GM12878 (cell line): ENCODE measurements around the gene NEURL3. TPM values are rescaled to one million over a fixed set of nuclear protein-coding genes. Genes with fewer than 3 reads are reported as not detected.

Experiments used
- ATAC-seq: fragments of 200-7000 bp; cut with Tn5 transposase; 3 replicates; pipeline ENCODE4 v1.9.1; 2020; ENCODE audit warnings: mild to moderate bottlenecking, moderate library complexity
- BruUV-seq: library from RNA; stranded (reverse); fragments of 400-500 nt; replicated peaks from 2 replicates; lab custom pipeline; 2021; lab: Mats Ljungman, UMichigan
- CTCF ChIA-PET: fragments of 300-600 bp; sonication (Branson Sonifier 250); formaldehyde crosslinking; extraction: SDS; loops from one replicate; lab custom pipeline; 2021; ENCODE audit warnings: inconsistent platforms; lab: Yijun Ruan, JAX
- POLR2A ChIA-PET: fragments of 350-600 bp; formaldehyde crosslinking; extraction: SDS; loops from one replicate; lab custom pipeline; 2021; ENCODE audit warnings: inconsistent platforms; lab: Charles Lee
- RAD21 ChIA-PET: fragments of 300-600 bp; sonication (Branson Sonifier 250); formaldehyde crosslinking; loops from one replicate; lab custom pipeline; 2023; ENCODE audit warnings: antibody characterized with exemption; ENCODE audit not compliant: unreplicated experiment; lab: Charles Lee
- SMC1A ChIA-PET: fragments of 300-600 bp; sonication (Branson Sonifier 250); formaldehyde crosslinking; loops from one replicate; lab custom pipeline; 2023; ENCODE audit not compliant: unreplicated experiment, uncharacterized antibody; lab: Charles Lee
- DNase-seq: peaks from one replicate; pipeline ENCODE4 v3.0.0-alpha.2; 2011; ENCODE audit warnings: low read depth, low spot score
- FAIRE-seq: peaks from 3 replicates; lab custom pipeline; 2011; peaks lifted over from hg19 to GRCh38; lab: Jason Lieb, UNC
- H2AFZ ChIP-seq: 2 replicates; pipeline ENCODE4 v1.6.0; 2011; ENCODE audit warnings: low read depth, low read length, control low read depth; ENCODE audit not compliant: control insufficient read depth
- H3K27ac ChIP-seq: 2 replicates; pipeline ENCODE4 v1.5.1; 2011; ENCODE audit warnings: control low read depth; ENCODE audit not compliant: control insufficient read depth, insufficient read depth
- H3K27me3 ChIP-seq, 2 experiments: replicated peaks in 1 of 2; 2 replicates each; pipeline versions ENCODE4 v1.6.0 to v1.6.1; 2011; ENCODE audit warnings: low read length in 1 of 2; ENCODE audit not compliant: control insufficient read depth in 2 of 2, insufficient read depth in 2 of 2
- H3K36me3 ChIP-seq, 2 experiments: 2 replicates each; pipeline ENCODE4 v1.5.1; 2011; ENCODE audit warnings: low read length in 1 of 2; ENCODE audit not compliant: control insufficient read depth in 2 of 2, insufficient read depth in 2 of 2
- H3K4me1 ChIP-seq: 2 replicates; pipeline ENCODE4 v1.6.1; 2011; ENCODE audit warnings: mild to moderate bottlenecking, low read length, moderate library complexity, mixed read lengths; ENCODE audit not compliant: control insufficient read depth, insufficient read depth
- H3K4me2 ChIP-seq: 2 replicates; pipeline ENCODE4 v1.6.0; 2011; ENCODE audit warnings: control low read depth; ENCODE audit not compliant: control insufficient read depth, insufficient read depth
- H3K4me3 ChIP-seq: fragments of 200-600 bp; sonication (generic); 2 replicates; pipeline ENCODE4 v1.5.1; 2016
- H3K79me2 ChIP-seq: 2 replicates; pipeline ENCODE4 v1.6.0; 2011; ENCODE audit warnings: low read length; ENCODE audit not compliant: control insufficient read depth, insufficient read depth
- H3K9ac ChIP-seq: 2 replicates; pipeline ENCODE4 v1.8.0; 2011; ENCODE audit warnings: low read length, control low read depth, mixed read lengths; ENCODE audit not compliant: control insufficient read depth, insufficient read depth
- H3K9me3 ChIP-seq: replicated peaks from 3 replicates; pipeline ENCODE4 v1.5.1; 2011; ENCODE audit warnings: mild to moderate bottlenecking, low read length; ENCODE audit not compliant: control insufficient read depth, insufficient read depth
- H4K20me1 ChIP-seq: 2 replicates; pipeline ENCODE4 v1.6.0; 2011; ENCODE audit not compliant: control insufficient read depth, insufficient read depth
- EZH2 ChIP-seq: IDR thresholded peaks from 2 replicates; pipeline ENCODE4 v1.6.1; 2012; ENCODE audit warnings: low read depth, mild to moderate bottlenecking, control low read depth, inconsistent platforms, low read length, borderline replicate concordance; ENCODE audit not compliant: control insufficient read depth
- FOXK2 ChIP-seq: fragments of 450-650 bp; IDR thresholded peaks from 2 replicates; pipeline ENCODE4 v1.6.1; 2017; ENCODE audit warnings: mild to moderate bottlenecking, moderate library complexity
- KDM1A ChIP-seq: fragments of 200-600 bp; sonication (generic); IDR thresholded peaks from 2 replicates; pipeline ENCODE4 v1.6.1; 2016; ENCODE audit warnings: borderline replicate concordance
- KLF5 ChIP-seq: fragments of 450-650 bp; IDR thresholded peaks from 2 replicates; pipeline ENCODE4 v1.6.1; 2014; ENCODE audit warnings: mild to moderate bottlenecking; ENCODE audit not compliant: partially characterized antibody
- NFIC ChIP-seq: IDR thresholded peaks from 2 replicates; pipeline ENCODE4 v1.6.1; 2012; ENCODE audit warnings: low read depth, mild to moderate bottlenecking, inconsistent platforms, low read length, moderate library complexity
- RB1 ChIP-seq: fragments of 450-650 bp; formaldehyde crosslinking; IDR thresholded peaks from 2 replicates; pipeline ENCODE4 v1.6.1; 2017; ENCODE audit warnings: mild to moderate bottlenecking, borderline replicate concordance
- SREBF2 ChIP-seq: IDR thresholded peaks from 2 replicates; pipeline ENCODE4 v1.6.1; 2012; ENCODE audit warnings: mild to moderate bottlenecking, low read length
- SUPT20H ChIP-seq: IDR thresholded peaks from 2 replicates; pipeline ENCODE4 v1.6.1; 2011; ENCODE audit warnings: low read depth, mild to moderate bottlenecking, low read length, moderate library complexity, borderline replicate concordance; ENCODE audit not compliant: control insufficient read depth
- TARDBP ChIP-seq: IDR thresholded peaks from 2 replicates; pipeline ENCODE4 v1.6.1; 2016; ENCODE audit warnings: borderline replicate concordance
- TBL1XR1 ChIP-seq: IDR thresholded peaks from 2 replicates; pipeline ENCODE4 v1.6.1; 2012; ENCODE audit warnings: low read depth, low read length, improper control_type of control experiment
- YBX1 ChIP-seq: fragments of 450-650 bp; IDR thresholded peaks from 2 replicates; pipeline ENCODE4 v1.6.1; 2016; ENCODE audit warnings: antibody characterized with exemption
- ZBED1 ChIP-seq: IDR thresholded peaks from 2 replicates; pipeline ENCODE4 v1.6.1; 2016; ENCODE audit warnings: borderline replicate concordance
- ZNF384 ChIP-seq: IDR thresholded peaks from 2 replicates; pipeline ENCODE4 v1.6.1; 2012; ENCODE audit warnings: low read depth, mild to moderate bottlenecking, low read length, improper control_type of control experiment, borderline replicate concordance
- WGBS: methylation state at CpG from one replicate; pipeline ENCODE4 v1.1.6; 2016; ENCODE audit warnings: low lambda C conversion rate; ENCODE audit not compliant: insufficient replicate concordance, insufficient coverage; ENCODE audit errors: missing lambda C conversion rate; 5-methylcytosine and 5-hydroxymethylcytosine counted together
- in situ Hi-C: fragments of 300-500 bp; cut with MboI; formaldehyde crosslinking; loops from 9 replicates; pipeline ENCODE4 v1.14.3; 2018; ENCODE audit warnings: mixed read lengths
- intact Hi-C: fragments of 100-400 bp; cut with micrococcal nuclease; formaldehyde crosslinking; loops from one replicate; pipeline ENCODE4 v1.14.2; 2022; ENCODE audit not compliant: unreplicated experiment
- polyA plus RNA-seq, 11 experiments: library from polyadenylated mRNA; depleted of rRNA in 4 of 11; unstranded in 6 of 11; stranded (reverse) in 5 of 11; fragments of >200 nt; fragmentation: Nextera tagmentation in 4 of 11; fragmentation: Illumina TruSeq in 1 of 11; extraction: Ambion mirVana in 4 of 11; extraction: Trizol in 1 of 11; gene quantifications; 1 replicate in 1 of 11; 2 replicates in 10 of 11; pipeline versions ENCODE4 v1.2.1 to v1.2.3, GENCODE V29; 2011 to 2016; ENCODE audit warnings: inconsistent platforms in 2 of 11, missing spikeins in 2 of 11, low read depth in 1 of 11
- total RNA-seq, 4 experiments: library from RNA; depleted of rRNA in 3 of 4; stranded (reverse); fragments of >200 nt in 3 of 4; fragmentation: Illumina TruSeq in 1 of 4; extraction: Trizol in 1 of 4; gene quantifications; 2 replicates each; pipeline versions ENCODE4 v1.2.1 to v1.2.3, GENCODE V29; 2013 to 2021
- TF ChIP-seq, protein P1 (sequence below): fragments of 450-650 bp; IDR thresholded peaks from 2 replicates; pipeline ENCODE4 v1.6.1; 2017; ENCODE audit warnings: mild to moderate bottlenecking, low read depth, inconsistent platforms; ENCODE audit not compliant: poor library complexity, severe bottlenecking
- TF ChIP-seq, protein P2 (sequence below): fragments of 450-650 bp; IDR thresholded peaks from 2 replicates; pipeline ENCODE4 v1.6.1; 2017; ENCODE audit warnings: mild to moderate bottlenecking, moderate library complexity
- TF ChIP-seq, protein P3 (sequence below): fragments of 450-650 bp; IDR thresholded peaks from 2 replicates; pipeline ENCODE4 v1.6.1; 2016; ENCODE audit warnings: mild to moderate bottlenecking

Gene NEURL3
- total and polyA plus RNA-seq, 10 of the 15 experiments (the other 5 are each of a cell fraction or from before 2014, with no cell fraction given), result 0.03 to 6.3 (median 0.47) TPM

DNA sequence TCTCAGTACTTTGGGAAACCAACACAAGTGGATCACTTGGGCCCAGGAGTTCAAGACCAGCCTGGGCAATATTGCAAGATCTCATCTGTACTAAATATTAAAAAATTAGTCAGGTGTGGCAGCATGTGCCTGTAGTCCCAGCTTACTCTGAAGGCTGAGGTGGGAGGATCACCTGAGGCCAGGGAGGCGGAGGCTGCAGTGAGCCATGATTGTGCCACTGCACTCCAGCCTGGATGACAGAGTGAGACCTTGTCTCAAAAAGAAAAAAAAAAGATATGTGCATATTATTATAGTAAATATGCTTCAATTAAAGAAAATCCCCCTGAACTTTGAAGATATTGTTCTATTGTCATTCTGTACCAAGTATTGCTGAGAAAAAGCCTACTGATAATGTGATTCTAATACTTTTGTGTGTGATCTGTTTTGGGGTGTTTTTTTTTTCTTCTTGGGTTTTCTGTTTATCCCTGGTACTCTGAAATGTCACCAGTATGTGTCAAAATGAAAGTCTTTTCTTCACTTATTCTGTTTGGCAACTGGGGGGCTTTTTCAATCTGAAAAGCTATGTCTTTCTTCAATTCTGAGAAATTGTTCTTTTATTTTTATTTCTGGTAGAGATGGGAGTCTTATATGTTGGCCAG is 13.2 kb downstream of the NEURL3 start:
- H3K4me3 ChIP-seq, result no peak overlapping the region
- no peak overlapping the region for H3K4me2 ChIP-seq
- POLR2A ChIA-PET, result interaction anchor here (1.0 to 1.1 kb wide), 3 partner anchors 12 to 36 kb away, joined by 3 to 4 read pairs (median 4); partner anchors contain the start of gene NEURL3
- no peak for FAIRE-seq
- SMC1A ChIA-PET, result interaction anchor here (0.7 to 2.1 kb wide), 5 partner anchors 10 to 85 kb away, joined by 3 to 8 read pairs (median 3); partner anchors contain the start of gene NEURL3
- DNase-seq, result no peak
- peaks cover 5% of the 10 kb centered on the region for H3K79me2 ChIP-seq
- peaks cover 17% of the 10 kb centered on the region for H3K4me1 ChIP-seq
- BruUV-seq, result no TSS peak
- ATAC-seq, result peak; percentile 39
- WGBS, result 92% methylated on average over 1 of the region's 1 CpG
- no peaks in the 10 kb centered on the region for H3K36me3 ChIP-seq
- H3K27ac ChIP-seq, result no peak overlapping the region
- H3K27me3 ChIP-seq, result no peaks in the 10 kb centered on the region
- in situ Hi-C loops, result no loop called here
- no peak overlapping the region for H3K9ac ChIP-seq
- RAD21 ChIA-PET, result interaction anchor here (0.7 to 1.8 kb wide), 5 partner anchors 10 to 41 kb away, joined by 3 to 9 read pairs (median 4); partner anchors contain the start of gene NEURL3
- CTCF ChIA-PET, result interaction anchor here (0.8 to 3.8 kb wide), 8 partner anchors 11 to 87 kb away, joined by 3 to 15 read pairs (median 6); partner anchors contain the start of gene NEURL3
- no peak overlapping the region for H2AFZ ChIP-seq
- intact Hi-C loops, result no loop called here
- H3K9me3 ChIP-seq, result peaks cover 6% of the 10 kb centered on the region; the same call in 2 of the 3 replicates
- no peaks in the 10 kb centered on the region for H4K20me1 ChIP-seq
- TF ChIP-seq, protein P1, sequence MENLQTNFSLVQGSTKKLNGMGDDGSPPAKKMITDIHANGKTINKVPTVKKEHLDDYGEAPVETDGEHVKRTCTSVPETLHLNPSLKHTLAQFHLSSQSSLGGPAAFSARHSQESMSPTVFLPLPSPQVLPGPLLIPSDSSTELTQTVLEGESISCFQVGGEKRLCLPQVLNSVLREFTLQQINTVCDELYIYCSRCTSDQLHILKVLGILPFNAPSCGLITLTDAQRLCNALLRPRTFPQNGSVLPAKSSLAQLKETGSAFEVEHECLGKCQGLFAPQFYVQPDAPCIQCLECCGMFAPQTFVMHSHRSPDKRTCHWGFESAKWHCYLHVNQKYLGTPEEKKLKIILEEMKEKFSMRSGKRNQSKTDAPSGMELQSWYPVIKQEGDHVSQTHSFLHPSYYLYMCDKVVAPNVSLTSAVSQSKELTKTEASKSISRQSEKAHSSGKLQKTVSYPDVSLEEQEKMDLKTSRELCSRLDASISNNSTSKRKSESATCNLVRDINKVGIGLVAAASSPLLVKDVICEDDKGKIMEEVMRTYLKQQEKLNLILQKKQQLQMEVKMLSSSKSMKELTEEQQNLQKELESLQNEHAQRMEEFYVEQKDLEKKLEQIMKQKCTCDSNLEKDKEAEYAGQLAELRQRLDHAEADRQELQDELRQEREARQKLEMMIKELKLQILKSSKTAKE, result no peak
- TF ChIP-seq YBX1 (no peak), ZBED1 (no peak), ZNF384 (peak; percentile 42; the same call in 1 of the 2 replicates), SREBF2 (no peak), KDM1A (no peak), SUPT20H (no peak), FOXK2 (no peak), EZH2 (no peak), RB1 (no peak), TBL1XR1 (no peak), NFIC (0 out of 2 replicates have a peak, but pooled peaks have one; percentile 31), KLF5 (no peak), TARDBP (no peak)
- TF ChIP-seq, protein P2, sequence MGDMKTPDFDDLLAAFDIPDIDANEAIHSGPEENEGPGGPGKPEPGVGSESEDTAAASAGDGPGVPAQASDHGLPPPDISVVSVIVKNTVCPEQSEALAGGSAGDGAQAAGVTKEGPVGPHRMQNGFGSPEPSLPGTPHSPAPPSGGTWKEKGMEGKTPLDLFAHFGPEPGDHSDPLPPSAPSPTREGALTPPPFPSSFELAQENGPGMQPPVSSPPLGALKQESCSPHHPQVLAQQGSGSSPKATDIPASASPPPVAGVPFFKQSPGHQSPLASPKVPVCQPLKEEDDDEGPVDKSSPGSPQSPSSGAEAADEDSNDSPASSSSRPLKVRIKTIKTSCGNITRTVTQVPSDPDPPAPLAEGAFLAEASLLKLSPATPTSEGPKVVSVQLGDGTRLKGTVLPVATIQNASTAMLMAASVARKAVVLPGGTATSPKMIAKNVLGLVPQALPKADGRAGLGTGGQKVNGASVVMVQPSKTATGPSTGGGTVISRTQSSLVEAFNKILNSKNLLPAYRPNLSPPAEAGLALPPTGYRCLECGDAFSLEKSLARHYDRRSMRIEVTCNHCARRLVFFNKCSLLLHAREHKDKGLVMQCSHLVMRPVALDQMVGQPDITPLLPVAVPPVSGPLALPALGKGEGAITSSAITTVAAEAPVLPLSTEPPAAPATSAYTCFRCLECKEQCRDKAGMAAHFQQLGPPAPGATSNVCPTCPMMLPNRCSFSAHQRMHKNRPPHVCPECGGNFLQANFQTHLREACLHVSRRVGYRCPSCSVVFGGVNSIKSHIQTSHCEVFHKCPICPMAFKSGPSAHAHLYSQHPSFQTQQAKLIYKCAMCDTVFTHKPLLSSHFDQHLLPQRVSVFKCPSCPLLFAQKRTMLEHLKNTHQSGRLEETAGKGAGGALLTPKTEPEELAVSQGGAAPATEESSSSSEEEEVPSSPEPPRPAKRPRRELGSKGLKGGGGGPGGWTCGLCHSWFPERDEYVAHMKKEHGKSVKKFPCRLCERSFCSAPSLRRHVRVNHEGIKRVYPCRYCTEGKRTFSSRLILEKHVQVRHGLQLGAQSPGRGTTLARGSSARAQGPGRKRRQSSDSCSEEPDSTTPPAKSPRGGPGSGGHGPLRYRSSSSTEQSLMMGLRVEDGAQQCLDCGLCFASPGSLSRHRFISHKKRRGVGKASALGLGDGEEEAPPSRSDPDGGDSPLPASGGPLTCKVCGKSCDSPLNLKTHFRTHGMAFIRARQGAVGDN, result no peak
- TF ChIP-seq, protein P3, sequence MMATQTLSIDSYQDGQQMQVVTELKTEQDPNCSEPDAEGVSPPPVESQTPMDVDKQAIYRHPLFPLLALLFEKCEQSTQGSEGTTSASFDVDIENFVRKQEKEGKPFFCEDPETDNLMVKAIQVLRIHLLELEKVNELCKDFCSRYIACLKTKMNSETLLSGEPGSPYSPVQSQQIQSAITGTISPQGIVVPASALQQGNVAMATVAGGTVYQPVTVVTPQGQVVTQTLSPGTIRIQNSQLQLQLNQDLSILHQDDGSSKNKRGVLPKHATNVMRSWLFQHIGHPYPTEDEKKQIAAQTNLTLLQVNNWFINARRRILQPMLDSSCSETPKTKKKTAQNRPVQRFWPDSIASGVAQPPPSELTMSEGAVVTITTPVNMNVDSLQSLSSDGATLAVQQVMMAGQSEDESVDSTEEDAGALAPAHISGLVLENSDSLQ, result 0 out of 2 replicates have a peak, but pooled peaks have one; percentile 16
